ENCODE measurements around the gene PGPEP1.
A peak's percentile ranks its signal among the peaks of the same experiment; 100 is the strongest.

The PGPEP1 gene

DNA sequence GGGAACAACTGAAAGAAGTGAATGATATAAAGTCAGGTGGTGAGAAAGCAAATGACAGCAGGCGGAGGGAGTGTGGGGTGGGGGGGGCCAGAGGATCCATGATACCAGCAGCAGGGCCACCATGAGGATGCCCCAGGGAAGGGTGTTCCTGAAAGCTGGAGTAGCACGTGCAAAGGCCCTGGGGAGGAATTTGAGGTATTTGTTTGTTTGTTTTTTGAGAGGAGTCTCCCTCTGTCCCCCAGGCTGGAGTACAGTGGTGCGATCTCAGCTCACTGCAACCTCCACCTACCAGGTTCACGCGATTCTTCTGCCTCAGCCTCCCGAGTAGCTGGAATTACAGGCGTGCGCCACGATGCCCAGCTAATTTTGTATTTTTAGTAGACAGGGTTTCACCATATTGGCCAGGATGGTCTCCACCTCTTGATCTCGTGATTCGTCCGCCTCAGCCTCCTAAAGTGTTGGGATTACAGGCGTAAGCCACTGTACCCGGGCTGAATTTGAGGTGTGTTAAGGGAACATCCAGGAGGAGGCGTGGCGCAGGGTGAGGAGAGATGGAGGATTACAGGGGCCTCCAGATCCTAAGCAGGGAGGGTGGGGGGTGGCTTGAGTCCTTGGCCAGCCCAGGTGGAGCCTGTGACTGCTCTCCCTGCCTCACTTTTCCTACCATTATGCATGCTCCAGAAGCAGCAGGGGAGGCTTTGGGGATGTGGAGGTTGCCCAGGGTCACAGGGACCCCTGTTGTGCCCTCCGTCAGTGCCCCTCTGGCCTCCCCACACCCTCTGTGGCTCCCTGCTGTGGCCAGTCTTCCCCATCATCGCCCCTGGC, 46.5 kb upstream of the PGPEP1 start:
- no peak for DNase-seq (ENCODE audit: low read depth)
- no peak for TF ChIP-seq CTCF (IDR thresholded peaks at IDR 0.05; ENCODE audit: insufficient read depth, low read depth, low read length, missing control alignments)
- H3K4me3 ChIP-seq (ENCODE audit: low read depth, low read length), result peak overlapping the region; percentile 94

GRCh38 chr19:18294467-18294864, 45.9 kb upstream of the PGPEP1 start:
- peak; percentile 70 for DNase-seq (ENCODE audit: low read depth)
- no peak for TF ChIP-seq CTCF (IDR thresholded peaks at IDR 0.05; ENCODE audit: insufficient read depth, low read depth, low read length, missing control alignments)
- no peak overlapping the region for H3K4me3 ChIP-seq (ENCODE audit: low read depth, low read length)

DNA sequence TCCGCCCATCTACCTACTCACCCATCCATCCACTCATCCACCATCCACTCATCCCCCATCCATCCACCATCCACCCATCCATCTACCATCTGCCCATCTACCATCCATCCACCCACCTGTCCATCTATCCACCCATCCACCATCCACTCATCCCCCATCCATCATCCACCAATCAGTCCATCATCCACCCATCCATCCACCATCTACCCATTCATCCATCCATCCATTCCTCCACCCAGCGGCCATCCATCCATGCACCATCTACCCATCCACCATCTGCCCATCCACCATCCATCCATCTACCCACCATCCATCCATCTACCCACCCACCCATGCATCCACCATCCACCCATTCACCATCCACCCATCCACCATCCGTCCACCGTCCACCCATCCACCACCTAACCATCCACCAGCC, 45.4 kb upstream of the PGPEP1 start:
- no peak overlapping the region for H3K4me3 ChIP-seq (ENCODE audit: low read depth, low read length)
- no peak for TF ChIP-seq CTCF (IDR thresholded peaks at IDR 0.05; ENCODE audit: insufficient read depth, low read depth, low read length, missing control alignments)
- no peak for DNase-seq (ENCODE audit: low read depth)

DNA sequence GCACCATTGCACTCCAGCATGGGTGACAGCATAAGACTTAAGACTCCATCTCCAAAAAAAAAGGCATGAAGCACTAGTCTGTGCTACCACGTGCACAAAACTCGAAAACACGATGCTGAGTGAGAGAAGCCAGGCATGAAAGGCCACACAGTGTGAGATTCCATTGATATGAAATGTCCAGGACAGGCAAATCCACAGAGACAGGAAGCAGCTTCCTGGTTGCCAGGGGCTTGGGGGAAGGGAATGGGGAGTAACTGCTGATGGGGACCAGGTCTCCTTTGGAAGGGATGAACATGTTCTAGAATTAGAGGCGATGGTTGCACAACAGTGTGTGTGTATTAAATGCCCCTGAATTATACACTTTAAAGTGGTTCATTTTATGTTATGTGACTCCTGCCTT, 43.1 kb upstream of the PGPEP1 start:
- DNase-seq (ENCODE audit: low read depth), result no peak
- H3K4me3 ChIP-seq (ENCODE audit: low read depth, low read length), result no peak overlapping the region
- no peak for TF ChIP-seq CTCF (IDR thresholded peaks at IDR 0.05; ENCODE audit: insufficient read depth, low read depth, low read length, missing control alignments)

- TF ChIP-seq CTCF (IDR thresholded peaks at IDR 0.05; ENCODE audit: insufficient read depth, low read depth, low read length, missing control alignments), result no peak
- no peak for DNase-seq (ENCODE audit: low read depth)
- H3K4me3 ChIP-seq (ENCODE audit: low read depth, low read length), result no peak overlapping the region
Observed at GRCh38 chr19:18298601-18299000, 41.8 kb upstream of the PGPEP1 start.

- no peak for DNase-seq (ENCODE audit: low read depth)
- H3K4me3 ChIP-seq (ENCODE audit: low read depth, low read length), result no peak overlapping the region
- no peak for TF ChIP-seq CTCF (IDR thresholded peaks at IDR 0.05; ENCODE audit: insufficient read depth, low read depth, low read length, missing control alignments)
Observed at GRCh38 chr19:18299654-18300053, 40.7 kb upstream of the PGPEP1 start.
